Suprapubic skin (tissue), 4 donors: ENCODE results near the gene MVK. TPM values are rescaled to one million over a fixed set of nuclear protein-coding genes. Genes with fewer than 3 reads are reported as not detected.

Experiments
- DNase-seq, 2 donors: peaks; one replicate each; pipeline ENCODE4 v3.0.0-alpha.2; 2019; ENCODE audit warnings: low spot score in 2 of 2
- H3K27ac ChIP-seq: fragments of 200-600 bp; sonication (generic); one replicate; pipeline ENCODE4 v1.5.1; 2019
- H3K27me3 ChIP-seq: fragments of 200-600 bp; sonication (generic); one replicate; pipeline ENCODE4 v1.5.1; 2019
- H3K36me3 ChIP-seq: fragments of 200-600 bp; sonication (generic); one replicate; pipeline ENCODE4 v1.5.1; 2019
- H3K4me1 ChIP-seq: fragments of 200-600 bp; sonication (generic); one replicate; pipeline ENCODE4 v1.5.1; 2019
- H3K4me3 ChIP-seq: fragments of 200-600 bp; sonication (generic); one replicate; pipeline ENCODE4 v1.5.1; 2019; ENCODE audit warnings: mild to moderate bottlenecking
- H3K9me3 ChIP-seq: fragments of 200-600 bp; sonication (generic); one replicate; pipeline ENCODE4 v1.5.1; 2019
- EP300 ChIP-seq: sonication (generic); formaldehyde crosslinking; IDR thresholded peaks from one replicate; pipeline ENCODE4 v1.6.1; 2017; ENCODE audit warnings: antibody characterized with exemption
- POLR2A ChIP-seq, 2 donors: fragments of 450-650 bp; IDR thresholded peaks; one replicate each; pipeline ENCODE4 v1.6.1; 2017; ENCODE audit warnings: antibody characterized with exemption in 2 of 2, mild to moderate bottlenecking in 2 of 2, moderate library complexity in 2 of 2
- POLR2AphosphoS5 ChIP-seq, 3 donors: sonication (generic); formaldehyde crosslinking; IDR thresholded peaks; one replicate each; pipeline ENCODE4 v1.6.1; 2017; ENCODE audit warnings: antibody characterized with exemption in 3 of 3
- WGBS: methylation state at CpG from one replicate; pipeline ENCODE4 v1.1.5; 2018; 5-methylcytosine and 5-hydroxymethylcytosine counted together
- total RNA-seq, 4 donors: library from RNA; depleted of rRNA; stranded (reverse); fragments of >200 nt; gene quantifications; one replicate each; pipeline ENCODE4 v1.1.0, GENCODE V29; 2016
- TF ChIP-seq, protein P1 (sequence below), 2 donors: fragments of 200-600 bp in 1 of 2; fragments of 450-650 bp in 1 of 2; sonication (generic) in 1 of 2; IDR thresholded peaks; one replicate each; pipeline ENCODE4 v1.5.1; 2016 to 2019; ENCODE audit warnings: antibody characterized with exemption in 2 of 2, mild to moderate bottlenecking in 1 of 2, moderate library complexity in 1 of 2

Gene MVK
- total RNA-seq, 4 donors from 2014 or later, result 30.1 to 62.1 (median 37.2) TPM

DNA sequence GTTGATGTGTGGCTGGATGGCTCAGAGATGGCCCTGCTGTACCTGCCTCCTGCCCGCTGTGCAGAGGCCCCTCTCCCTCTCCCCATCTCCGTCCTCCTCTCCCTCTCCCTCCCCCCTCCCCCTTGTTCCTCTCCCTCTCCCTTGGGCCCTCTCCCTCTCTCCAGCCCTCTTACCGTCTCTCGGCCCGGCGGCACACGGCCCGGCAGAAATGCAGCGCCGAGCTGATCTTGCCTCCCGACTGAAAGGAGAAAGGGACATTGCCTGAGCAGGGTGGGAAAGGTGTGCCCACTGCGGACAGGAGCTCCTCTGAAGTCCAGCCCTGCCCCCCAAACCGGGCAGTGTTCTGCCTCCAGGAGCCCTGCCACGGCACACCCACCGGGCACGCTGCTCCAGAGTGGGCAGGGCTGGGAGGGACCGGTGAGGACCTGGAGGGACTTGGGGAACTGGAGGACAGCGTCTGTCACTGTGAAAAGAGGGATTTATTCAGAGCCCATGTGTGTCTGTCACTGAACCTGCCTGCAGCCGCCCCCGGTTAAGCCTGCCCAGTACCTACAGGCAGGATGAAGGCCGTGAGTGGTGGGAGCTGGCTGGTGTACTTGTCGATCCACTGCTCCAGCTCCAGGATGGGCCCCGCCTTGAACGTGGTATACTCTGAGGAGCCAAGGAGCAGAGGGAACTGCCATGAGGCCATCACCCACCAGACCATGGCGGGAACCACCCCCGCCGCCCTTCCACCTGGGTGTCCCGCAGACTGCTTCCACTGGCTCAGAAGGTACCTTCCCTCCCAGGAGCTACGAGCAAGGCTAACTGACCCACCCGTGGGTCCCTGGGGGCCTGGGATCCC is 12.5 kb upstream of the MVK start:
- H3K27ac ChIP-seq, result no peak overlapping the region
- H3K9me3 ChIP-seq, result no peaks in the 10 kb centered on the region
- H3K4me1 ChIP-seq, result no peaks in the 10 kb centered on the region
- peaks cover 90% of the 10 kb centered on the region for H3K36me3 ChIP-seq
- TF ChIP-seq POLR2AphosphoS5 (IDR thresholded peaks at IDR 0.05) (no peak), EP300 (no peak), POLR2A (IDR thresholded peaks at IDR 0.05) (no peak)
- TF ChIP-seq, protein P1, sequence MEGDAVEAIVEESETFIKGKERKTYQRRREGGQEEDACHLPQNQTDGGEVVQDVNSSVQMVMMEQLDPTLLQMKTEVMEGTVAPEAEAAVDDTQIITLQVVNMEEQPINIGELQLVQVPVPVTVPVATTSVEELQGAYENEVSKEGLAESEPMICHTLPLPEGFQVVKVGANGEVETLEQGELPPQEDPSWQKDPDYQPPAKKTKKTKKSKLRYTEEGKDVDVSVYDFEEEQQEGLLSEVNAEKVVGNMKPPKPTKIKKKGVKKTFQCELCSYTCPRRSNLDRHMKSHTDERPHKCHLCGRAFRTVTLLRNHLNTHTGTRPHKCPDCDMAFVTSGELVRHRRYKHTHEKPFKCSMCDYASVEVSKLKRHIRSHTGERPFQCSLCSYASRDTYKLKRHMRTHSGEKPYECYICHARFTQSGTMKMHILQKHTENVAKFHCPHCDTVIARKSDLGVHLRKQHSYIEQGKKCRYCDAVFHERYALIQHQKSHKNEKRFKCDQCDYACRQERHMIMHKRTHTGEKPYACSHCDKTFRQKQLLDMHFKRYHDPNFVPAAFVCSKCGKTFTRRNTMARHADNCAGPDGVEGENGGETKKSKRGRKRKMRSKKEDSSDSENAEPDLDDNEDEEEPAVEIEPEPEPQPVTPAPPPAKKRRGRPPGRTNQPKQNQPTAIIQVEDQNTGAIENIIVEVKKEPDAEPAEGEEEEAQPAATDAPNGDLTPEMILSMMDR (IDR thresholded peaks at IDR 0.05), result no peak
- no peak overlapping the region for H3K4me3 ChIP-seq
- DNase-seq, result no peak
- H3K27me3 ChIP-seq, result no peaks in the 10 kb centered on the region
- whole genome bisulfite sequencing, result 90% methylated on average over 24 of the region's 30 CpGs

GRCh38 chr12:109561711-109562030 is 11.9 kb upstream of the MVK start:
- peaks cover 92% of the 10 kb centered on the region for H3K36me3 ChIP-seq
- H3K27ac ChIP-seq, result no peak overlapping the region
- 100% methylated on average over 4 of the region's 10 CpGs for WGBS
- no peaks in the 10 kb centered on the region for H3K9me3 ChIP-seq
- H3K27me3 ChIP-seq, result no peaks in the 10 kb centered on the region
- TF ChIP-seq EP300, result no peak
- no peak for TF ChIP-seq POLR2AphosphoS5 (IDR thresholded peaks at IDR 0.05)
- TF ChIP-seq, protein P1 (IDR thresholded peaks at IDR 0.05), result no peak
- no peak for TF ChIP-seq POLR2A (IDR thresholded peaks at IDR 0.05)
- H3K4me3 ChIP-seq, result no peak overlapping the region
- H3K4me1 ChIP-seq, result no peaks in the 10 kb centered on the region
- no peak for DNase-seq

DNA sequence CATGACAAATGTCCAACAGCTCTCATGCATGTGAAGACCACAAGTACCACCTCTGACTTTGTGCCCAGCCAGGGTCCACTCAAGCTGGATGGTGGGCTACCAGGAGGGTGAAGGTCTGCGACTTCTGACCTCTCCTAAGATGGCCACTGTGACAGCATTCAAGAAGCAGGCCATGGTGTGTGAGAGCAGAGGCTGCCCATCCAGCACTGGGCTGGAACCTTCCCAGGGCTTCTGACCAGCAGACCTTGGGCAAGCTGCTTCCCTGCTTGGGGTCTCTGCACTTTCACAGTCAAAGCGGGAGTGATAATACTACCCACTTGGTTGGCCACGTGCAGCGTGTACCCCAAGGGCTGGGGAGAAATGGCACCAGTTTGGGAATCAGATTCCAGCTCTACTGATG is 10.7 kb upstream of the MVK start:
- Histone ChIP-seq H3K4me3 (no peak overlapping the region), H3K27ac (no peak overlapping the region), H3K27me3 (no peaks in the 10 kb centered on the region), H3K9me3 (no peaks in the 10 kb centered on the region), H3K36me3 (peaks cover 95% of the 10 kb centered on the region), H3K4me1 (no peaks in the 10 kb centered on the region)
- no peak for DNase-seq
- TF ChIP-seq EP300, result no peak
- TF ChIP-seq POLR2A (IDR thresholded peaks at IDR 0.05), result peak in 1 of 2 donors; percentile 7
- 100% methylated on average over 1 of the region's 4 CpGs for WGBS

- Histone ChIP-seq H3K27ac (no peak overlapping the region), H3K9me3 (no peaks in the 10 kb centered on the region), H3K27me3 (no peaks in the 10 kb centered on the region), H3K36me3 (peaks cover 95% of the 10 kb centered on the region), H3K4me1 (no peaks in the 10 kb centered on the region), H3K4me3 (no peak overlapping the region)
- no peak for TF ChIP-seq POLR2AphosphoS5 (IDR thresholded peaks at IDR 0.05)
- 89% methylated on average over 20 of the region's 30 CpGs for WGBS
- no peak for DNase-seq
These were observed 10.0 kb upstream of the MVK start for GRCh38 chr12:109563291-109564284.

DNA sequence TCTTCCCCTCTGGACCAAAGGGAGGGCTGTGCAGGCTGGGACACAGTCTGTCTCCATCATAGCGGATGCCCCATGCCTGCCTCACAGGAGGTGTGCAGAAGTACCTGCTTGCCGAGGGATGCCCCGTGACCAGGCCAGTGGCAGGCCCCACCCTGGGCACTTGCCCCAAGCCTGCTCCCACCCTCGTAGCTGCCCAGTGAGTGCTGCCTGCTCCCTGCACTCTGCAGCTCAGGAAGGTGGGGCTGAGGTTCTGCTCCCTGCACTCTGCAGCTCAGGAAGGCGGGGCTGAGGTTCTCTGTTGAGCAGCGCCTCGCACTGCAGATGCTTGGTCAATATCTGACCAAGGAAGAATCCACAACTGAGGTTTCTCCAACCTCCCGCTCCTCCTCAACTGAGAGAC is 7.2 kb upstream of the MVK start:
- DNase-seq, result no peak
- WGBS, result 92% methylated on average over 5 of the region's 8 CpGs
- Histone ChIP-seq H3K27ac (no peak overlapping the region), H3K36me3 (peaks cover 87% of the 10 kb centered on the region), H3K9me3 (no peaks in the 10 kb centered on the region), H3K4me3 (no peak overlapping the region), H3K4me1 (no peaks in the 10 kb centered on the region), H3K27me3 (no peaks in the 10 kb centered on the region)
- TF ChIP-seq POLR2AphosphoS5 (IDR thresholded peaks at IDR 0.05), result no peak
- TF ChIP-seq EP300, result no peak
- TF ChIP-seq, protein P1 (IDR thresholded peaks at IDR 0.05), result no peak
- TF ChIP-seq POLR2A (IDR thresholded peaks at IDR 0.05), result no peak

DNA sequence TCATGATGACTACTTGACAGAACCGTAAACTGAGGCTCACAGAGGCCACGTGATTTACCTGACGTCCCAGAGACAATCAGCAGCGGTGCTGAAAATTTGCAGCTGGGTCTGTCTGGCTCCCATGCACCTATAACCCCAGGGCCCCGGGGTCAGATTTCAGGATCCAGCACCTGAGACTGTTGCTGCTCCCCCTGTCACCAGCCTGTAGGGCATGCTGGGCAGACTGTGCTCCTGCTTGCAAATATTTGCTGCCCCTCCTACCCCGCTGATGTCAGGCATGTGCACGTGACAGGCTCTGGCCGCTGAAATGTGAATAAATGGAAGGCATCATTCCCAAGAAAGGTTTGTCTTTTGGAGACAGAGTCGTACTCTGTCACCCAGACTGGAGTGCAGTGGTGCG is 6.3 kb upstream of the MVK start:
- no peaks in the 10 kb centered on the region for H3K27me3 ChIP-seq
- H3K9me3 ChIP-seq, result no peaks in the 10 kb centered on the region
- H3K27ac ChIP-seq, result no peak overlapping the region
- 82% methylated on average over 10 of the region's 10 CpGs for WGBS
- DNase-seq, result no peak
- no peak overlapping the region for H3K4me3 ChIP-seq
- no peak for TF ChIP-seq POLR2AphosphoS5 (IDR thresholded peaks at IDR 0.05)
- no peak for TF ChIP-seq EP300
- TF ChIP-seq, protein P1 (IDR thresholded peaks at IDR 0.05), result no peak
- no peak for TF ChIP-seq POLR2A (IDR thresholded peaks at IDR 0.05)
- H3K4me1 ChIP-seq, result peaks cover under 1% of the 10 kb centered on the region
- peaks cover 79% of the 10 kb centered on the region for H3K36me3 ChIP-seq
